Stimulated activated naive B cell treated with anti-CD40 and anti-IgM and Interleukin-4, amounts not matched to agents 10 μg/mL and 1 μg/mL and 100 μg/mL, for 72 hours (primary cell): Measurements from ENCODE around the gene METTL25B.
A peak's percentile ranks its signal among the peaks of the same experiment; 100 is the strongest.

Source experiments
- ATAC-seq, 2 donors: fragments of 150-1000 bp; cut with Tn5 transposase; replicated peaks; 2 replicates each; pipeline ENCODE4 v1.10.0; 2021; ENCODE audit warnings: moderate library complexity in 1 of 2
- DNase-seq: peaks from one replicate; pipeline ENCODE4 v3.0.0; 2021
- H3K27ac Mint-ChIP-seq: one replicate; pipeline ENCODE4 v1.8.0; 2022; ENCODE audit warnings: mild to moderate bottlenecking, mixed read lengths
- H3K27me3 Mint-ChIP-seq, 2 donors: one replicate each; pipeline ENCODE4 v1.8.0; 2022; ENCODE audit warnings: mixed read lengths in 2 of 2
- H3K36me3 Mint-ChIP-seq, 2 donors: one replicate each; pipeline ENCODE4 v1.8.0; 2022; ENCODE audit warnings: mixed read lengths in 2 of 2, mild to moderate bottlenecking in 1 of 2
- H3K4me1 Mint-ChIP-seq, 2 donors: one replicate each; pipeline ENCODE4 v1.8.0; 2022; ENCODE audit warnings: mixed read lengths in 2 of 2, mild to moderate bottlenecking in 1 of 2
- H3K4me3 Mint-ChIP-seq, 2 donors: one replicate each; pipeline ENCODE4 v1.8.0; 2022; ENCODE audit warnings: mild to moderate bottlenecking in 2 of 2, mixed read lengths in 2 of 2, moderate library complexity in 1 of 2
- H3K9me3 Mint-ChIP-seq, 2 donors: one replicate each; pipeline ENCODE4 v1.8.0; 2022; ENCODE audit warnings: mixed read lengths in 2 of 2, mild to moderate bottlenecking in 1 of 2

The METTL25B gene

GRCh38 chr1:156725683-156726280 lies 2.5 kb upstream of the METTL25B start:
- DNase-seq: peak; percentile 66
- Mint-ChIP-seq H3K4me1 (peaks cover 34 to 38% of the 10 kb centered on the region in 2 donors), H3K9me3 (no peaks in the 10 kb centered on the region), H3K4me3 (no peak overlapping the region), H3K27me3 (no peaks in the 10 kb centered on the region), H3K36me3 (peaks cover 36 to 37% of the 10 kb centered on the region in 2 donors), H3K27ac (no peak overlapping the region)
- peak; percentile 47 to 51 for ATAC-seq

- no peak for ATAC-seq
- H3K4me3 Mint-ChIP-seq: no peak overlapping the region
- H3K4me1 Mint-ChIP-seq: peaks cover 32 to 37% of the 10 kb centered on the region in 2 donors
- H3K36me3 Mint-ChIP-seq: peaks cover 33 to 37% of the 10 kb centered on the region in 2 donors
- no peak overlapping the region for H3K27ac Mint-ChIP-seq
- H3K27me3 Mint-ChIP-seq: no peaks in the 10 kb centered on the region
- no peaks in the 10 kb centered on the region for H3K9me3 Mint-ChIP-seq
- no peak for DNase-seq
Measured at GRCh38 chr1:156726549-156727226, 1.6 kb upstream of the METTL25B start.

GRCh38 chr1:156727492-156727891 lies 777 bp upstream of the METTL25B start:
- H3K27me3 Mint-ChIP-seq: no peaks in the 10 kb centered on the region
- peaks cover 33 to 36% of the 10 kb centered on the region in 2 donors for H3K4me1 Mint-ChIP-seq
- no peak overlapping the region for H3K27ac Mint-ChIP-seq
- H3K36me3 Mint-ChIP-seq: peaks cover 34 to 38% of the 10 kb centered on the region in 2 donors
- H3K9me3 Mint-ChIP-seq: no peaks in the 10 kb centered on the region
- no peak overlapping the region for H3K4me3 Mint-ChIP-seq
- DNase-seq (no peak), ATAC-seq (no peak)

- DNase-seq (peak; percentile 93), ATAC-seq (peak; percentile 94 to 95)
- H3K9me3 Mint-ChIP-seq: no peaks in the 10 kb centered on the region
- H3K36me3 Mint-ChIP-seq: peaks cover 31 to 34% of the 10 kb centered on the region in 2 donors
- H3K27ac Mint-ChIP-seq: no peak within 1 kb of the TSS
- H3K4me3 Mint-ChIP-seq: no peak within 1 kb of the TSS
- H3K4me1 Mint-ChIP-seq: peaks cover 25 to 29% of the 10 kb centered on the region in 2 donors
- H3K27me3 Mint-ChIP-seq: no peaks in the 10 kb centered on the region
Measured at GRCh38 chr1:156728599-156729462, 562 bp downstream of the METTL25B start, which contains the start of gene ISG20L2. ISG20L2 (minus strand) TSS chr1:156728766; CDS start chr1:156727652, 1,114 bp downstream.

- DNase-seq: no peak
- peaks cover 15 to 18% of the 10 kb centered on the region in 2 donors for H3K4me1 Mint-ChIP-seq
- H3K4me3 Mint-ChIP-seq: no peak overlapping the region
- H3K27ac Mint-ChIP-seq: no peak overlapping the region
- H3K27me3 Mint-ChIP-seq: no peaks in the 10 kb centered on the region
- ATAC-seq: no peak
- no peaks in the 10 kb centered on the region for H3K9me3 Mint-ChIP-seq
- peaks cover 28 to 46% of the 10 kb centered on the region in 2 donors for H3K36me3 Mint-ChIP-seq
Measured at GRCh38 chr1:156733989-156734584, 5.8 kb downstream of the METTL25B start.

- no peaks in the 10 kb centered on the region for H3K27me3 Mint-ChIP-seq
- peaks cover 20 to 27% of the 10 kb centered on the region in 2 donors for H3K4me1 Mint-ChIP-seq
- ATAC-seq: no peak
- DNase-seq: no peak
- H3K36me3 Mint-ChIP-seq: peaks cover 36 to 53% of the 10 kb centered on the region in 2 donors
- H3K9me3 Mint-ChIP-seq: peaks cover 0 to 2% of the 10 kb centered on the region in 2 donors
- no peak overlapping the region for H3K4me3 Mint-ChIP-seq
- H3K27ac Mint-ChIP-seq: no peak overlapping the region
Measured at GRCh38 chr1:156738407-156738806, 10.1 kb downstream of the METTL25B start.

- Mint-ChIP-seq H3K36me3 (peaks cover 38 to 59% of the 10 kb centered on the region in 2 donors), H3K27me3 (no peaks in the 10 kb centered on the region), H3K27ac (no peak overlapping the region), H3K4me1 (peaks cover 20 to 27% of the 10 kb centered on the region in 2 donors), H3K4me3 (no peak overlapping the region), H3K9me3 (peaks cover 0 to 2% of the 10 kb centered on the region in 2 donors)
- ATAC-seq: no peak
- no peak for DNase-seq
Measured at GRCh38 chr1:156738916-156739315, 10.6 kb downstream of the METTL25B start.

- ATAC-seq: peak in 1 of 2 donors; percentile 12
- peaks cover 49 to 70% of the 10 kb centered on the region in 2 donors for H3K36me3 Mint-ChIP-seq
- DNase-seq: no peak
Measured at GRCh38 chr1:156740237-156740740, 12.0 kb downstream of the METTL25B start.

GRCh38 chr1:156740741-156741480 lies 12.6 kb downstream of the METTL25B start, which contains the start of gene MRPL24:
MRPL24 (minus strand) TSS chr1:156741088; CDS start chr1:156738704, 2,384 bp downstream.
- ATAC-seq (peak; percentile 92 to 93), DNase-seq (peak; percentile 97)
- Mint-ChIP-seq H3K27me3 (no peaks in the 10 kb centered on the region), H3K9me3 (peaks cover 0 to 2% of the 10 kb centered on the region in 2 donors), H3K4me1 (peaks cover 28 to 41% of the 10 kb centered on the region in 2 donors), H3K27ac (peak within 1 kb of the TSS; percentile 98), H3K4me3 (peak within 1 kb of the TSS; percentile 94 to 96), H3K36me3 (peaks cover 54 to 75% of the 10 kb centered on the region in 2 donors)

More at GRCh38 chr1:156740237-156740740, 12.0 kb downstream of the METTL25B start:
- Mint-ChIP-seq H3K27ac (peak overlapping the region; percentile 98), H3K4me3 (peak overlapping the region; percentile 94 to 96), H3K27me3 (no peaks in the 10 kb centered on the region), H3K9me3 (peaks cover 0 to 2% of the 10 kb centered on the region in 2 donors), H3K4me1 (peaks cover 22 to 35% of the 10 kb centered on the region in 2 donors)

- peaks cover 54 to 77% of the 10 kb centered on the region in 2 donors for H3K36me3 Mint-ChIP-seq
- H3K27me3 Mint-ChIP-seq: no peaks in the 10 kb centered on the region
- H3K4me1 Mint-ChIP-seq: peaks cover 32 to 47% of the 10 kb centered on the region in 2 donors
- ATAC-seq (no peak), DNase-seq (no peak)
- peaks cover 0 to 2% of the 10 kb centered on the region in 2 donors for H3K9me3 Mint-ChIP-seq
- peak overlapping the region; percentile 94 to 96 for H3K4me3 Mint-ChIP-seq
- H3K27ac Mint-ChIP-seq: peak overlapping the region; percentile 98
Measured at GRCh38 chr1:156741481-156741983, 13.3 kb downstream of the METTL25B start.

- no peak for DNase-seq
- Mint-ChIP-seq H3K27me3 (no peaks in the 10 kb centered on the region), H3K27ac (peak overlapping the region; percentile 98), H3K4me3 (peak overlapping the region; percentile 94 to 96), H3K36me3 (peaks cover 53 to 79% of the 10 kb centered on the region in 2 donors), H3K4me1 (peaks cover 34 to 52% of the 10 kb centered on the region in 2 donors), H3K9me3 (peaks cover 0 to 2% of the 10 kb centered on the region in 2 donors)
- ATAC-seq: no peak
Measured at GRCh38 chr1:156742017-156742416, 13.7 kb downstream of the METTL25B start.

- ATAC-seq (no peak), DNase-seq (no peak)
- Mint-ChIP-seq H3K27me3 (no peaks in the 10 kb centered on the region), H3K4me1 (peaks cover 37 to 59% of the 10 kb centered on the region in 2 donors), H3K9me3 (peaks cover 0 to 2% of the 10 kb centered on the region in 2 donors), H3K36me3 (peaks cover 53 to 78% of the 10 kb centered on the region in 2 donors), H3K4me3 (no peak overlapping the region), H3K27ac (peak overlapping the region; percentile 44)
Measured at GRCh38 chr1:156742801-156743200, 14.5 kb downstream of the METTL25B start.
